Activated CD8-positive, alpha-beta memory T cell treated with anti-CD3 and anti-CD28 coated beads for 1 hour (primary cell): ENCODE measurements around the gene PYDC1.
"Not testable (repeated sequence)": the region's sequence is repeated elsewhere in the genome, so short reads cannot be mapped to it uniquely, and the experiment has no call there.

Source experiments
- DNase-seq, 2 donors: peaks; one replicate each; pipeline ENCODE4 v3.0.0-alpha.2; 2020; ENCODE audit warnings: low read depth in 1 of 2; ENCODE audit errors: extremely low read depth in 1 of 2

PYDC1 gene

GRCh38 chr16:31196324-31197088 is 20.4 kb downstream of the PYDC1 start:
- DNase-seq: no peak

- DNase-seq: not testable (repeated sequence)
These were observed 21.1 kb downstream of the PYDC1 start for GRCh38 chr16:31195861-31196260.

DNA sequence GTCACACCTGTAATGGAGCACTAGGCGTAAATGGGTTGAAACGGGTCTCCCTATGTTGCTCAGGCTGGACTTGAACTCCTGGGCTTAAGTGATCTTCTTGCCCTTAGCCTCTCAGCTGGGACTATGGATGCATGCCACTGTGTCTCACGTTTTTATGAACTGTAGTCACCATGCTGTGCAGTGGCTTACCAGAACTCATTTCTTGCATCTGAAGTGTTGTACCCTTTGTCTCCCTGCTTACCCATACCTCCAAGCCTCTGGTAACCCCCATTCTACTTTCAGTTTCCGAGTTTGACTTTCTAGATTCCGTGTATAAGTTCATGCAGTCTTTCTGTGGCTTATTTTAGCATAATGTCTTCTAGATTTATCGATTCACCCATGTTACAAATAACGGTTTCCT is 22.0 kb downstream of the PYDC1 start:
- DNase-seq: no peak

DNA sequence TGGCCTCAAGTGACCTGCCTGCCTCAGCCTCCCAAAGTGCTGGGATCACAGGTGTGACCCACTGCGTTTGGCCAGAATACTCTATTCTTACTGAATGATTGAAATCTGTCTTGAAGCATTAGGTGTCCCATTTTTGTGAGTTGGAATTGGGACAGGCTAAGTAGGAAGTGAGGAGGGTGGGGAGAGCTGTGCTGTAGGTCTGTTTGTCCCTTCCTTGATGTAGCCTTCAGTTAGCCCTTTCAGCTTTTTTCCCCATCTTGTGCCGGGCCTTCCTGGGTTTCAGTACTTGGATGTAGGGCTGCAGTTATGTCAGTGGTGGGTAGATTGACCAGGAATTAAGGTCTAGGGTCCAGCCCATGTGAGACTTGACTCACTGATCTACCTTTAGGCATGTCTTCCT is 23.1 kb downstream of the PYDC1 start:
- no peak for DNase-seq

GRCh38 chr16:31192856-31193642 is 23.9 kb downstream of the PYDC1 start:
- DNase-seq: no peak

- no peak for DNase-seq
These were observed 25.1 kb downstream of the PYDC1 start for GRCh38 chr16:31191697-31192428.

DNA sequence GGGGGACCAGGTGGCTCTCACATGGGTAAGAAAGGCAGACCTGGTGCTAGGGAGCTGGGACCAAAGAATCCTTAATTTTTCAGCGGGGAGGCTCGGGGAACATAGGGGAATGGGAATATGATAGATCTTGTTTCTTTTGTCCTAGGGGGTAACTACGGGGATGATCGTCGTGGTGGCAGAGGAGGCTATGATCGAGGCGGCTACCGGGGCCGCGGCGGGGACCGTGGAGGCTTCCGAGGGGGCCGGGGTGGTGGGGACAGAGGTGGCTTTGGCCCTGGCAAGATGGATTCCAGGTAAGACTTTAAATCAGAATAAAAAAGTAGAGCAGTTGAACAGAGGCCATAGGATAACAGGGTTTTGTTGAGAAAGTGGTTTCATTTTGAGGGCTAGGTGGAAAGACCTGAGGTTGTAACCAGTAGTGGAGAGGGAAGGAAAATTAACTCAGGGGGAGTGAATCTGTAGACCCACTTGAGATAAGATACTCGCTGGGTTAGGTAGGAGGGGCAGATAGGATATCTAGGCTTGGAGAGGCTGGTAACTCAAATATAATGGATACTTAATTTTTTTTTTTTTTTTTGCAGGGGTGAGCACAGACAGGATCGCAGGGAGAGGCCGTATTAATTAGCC is 26.0 kb downstream of the PYDC1 start:
- no peak for DNase-seq

DNA sequence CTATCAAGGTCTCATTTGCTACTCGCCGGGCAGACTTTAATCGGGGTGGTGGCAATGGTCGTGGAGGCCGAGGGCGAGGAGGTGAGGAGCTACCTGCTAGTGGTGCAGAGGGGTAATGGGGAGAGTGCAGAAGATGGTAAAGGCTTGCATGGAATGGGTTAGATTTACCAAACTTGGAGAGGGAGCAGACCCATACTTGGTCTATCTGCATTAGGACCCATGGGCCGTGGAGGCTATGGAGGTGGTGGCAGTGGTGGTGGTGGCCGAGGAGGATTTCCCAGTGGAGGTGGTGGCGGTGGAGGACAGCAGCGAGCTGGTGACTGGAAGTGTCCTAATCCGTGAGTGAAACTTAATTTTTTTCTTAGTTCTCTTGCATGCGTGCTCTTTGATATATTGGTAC is 26.9 kb downstream of the PYDC1 start:
- DNase-seq: no peak

GRCh38 chr16:31189412-31189778 is 27.5 kb downstream of the PYDC1 start:
- DNase-seq: no peak

DNA sequence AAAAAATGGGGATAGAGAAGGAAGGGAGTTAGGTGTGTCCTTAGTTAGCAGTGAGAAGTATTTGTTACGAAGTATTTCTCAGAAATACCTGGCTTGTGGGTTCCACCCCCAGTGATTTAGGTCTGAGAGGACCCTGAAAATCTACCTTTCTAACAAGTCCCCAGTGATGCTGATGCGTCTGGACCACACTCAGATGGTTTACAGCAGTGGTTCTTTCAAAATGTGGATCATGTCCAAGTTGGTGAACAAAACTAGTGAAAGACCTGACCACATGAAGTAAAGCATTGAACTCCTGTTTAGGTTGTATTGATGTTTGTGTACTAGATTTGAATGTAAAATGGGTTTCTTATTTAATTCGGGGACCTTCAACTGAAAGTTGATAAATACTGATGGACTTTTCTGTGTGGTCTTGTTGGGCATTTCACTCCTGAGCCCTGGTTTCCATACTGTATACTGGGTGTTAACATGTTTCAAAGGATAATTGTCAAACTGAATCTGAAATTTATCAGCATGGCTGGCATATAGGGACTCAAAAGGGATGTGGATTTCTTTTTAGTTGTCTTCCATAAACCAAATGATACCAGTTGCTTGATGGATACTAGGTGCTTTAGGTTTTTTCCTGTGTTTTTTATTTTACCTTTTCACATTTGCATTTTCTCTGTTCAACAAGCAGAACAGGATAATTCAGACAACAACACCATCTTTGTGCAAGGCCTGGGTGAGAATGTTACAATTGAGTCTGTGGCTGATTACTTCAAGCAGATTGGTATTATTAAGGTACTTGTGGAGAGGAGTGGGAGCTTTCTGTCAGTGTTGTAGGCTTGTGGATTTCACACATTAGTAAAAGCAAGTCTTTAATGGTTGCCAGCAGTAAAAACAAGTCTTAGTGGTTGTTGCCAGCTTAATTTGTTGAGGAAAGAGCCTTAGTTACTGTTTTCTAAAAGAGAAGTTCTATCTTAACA is 28.2 kb downstream of the PYDC1 start:
- DNase-seq: no peak

DNA sequence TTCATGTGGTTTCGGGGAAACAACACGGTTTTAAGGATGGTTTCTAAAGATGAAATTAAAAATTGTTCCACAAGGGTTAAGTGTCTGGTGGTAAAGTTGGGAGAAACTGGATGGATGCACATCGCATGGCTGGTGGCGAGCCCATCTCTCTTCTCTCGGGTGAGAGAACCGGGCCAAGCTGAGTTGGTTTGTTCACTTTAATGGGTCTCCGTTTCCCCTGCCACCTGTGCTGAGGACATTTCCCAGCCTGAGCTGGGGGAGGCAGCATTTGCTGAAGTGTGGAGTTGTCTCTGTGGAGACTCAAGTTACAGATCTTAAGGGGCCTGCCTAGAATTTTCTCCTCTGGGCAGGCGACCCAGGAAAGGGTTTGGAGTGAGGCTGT is 29.1 kb downstream of the PYDC1 start:
- DNase-seq: no peak

DNA sequence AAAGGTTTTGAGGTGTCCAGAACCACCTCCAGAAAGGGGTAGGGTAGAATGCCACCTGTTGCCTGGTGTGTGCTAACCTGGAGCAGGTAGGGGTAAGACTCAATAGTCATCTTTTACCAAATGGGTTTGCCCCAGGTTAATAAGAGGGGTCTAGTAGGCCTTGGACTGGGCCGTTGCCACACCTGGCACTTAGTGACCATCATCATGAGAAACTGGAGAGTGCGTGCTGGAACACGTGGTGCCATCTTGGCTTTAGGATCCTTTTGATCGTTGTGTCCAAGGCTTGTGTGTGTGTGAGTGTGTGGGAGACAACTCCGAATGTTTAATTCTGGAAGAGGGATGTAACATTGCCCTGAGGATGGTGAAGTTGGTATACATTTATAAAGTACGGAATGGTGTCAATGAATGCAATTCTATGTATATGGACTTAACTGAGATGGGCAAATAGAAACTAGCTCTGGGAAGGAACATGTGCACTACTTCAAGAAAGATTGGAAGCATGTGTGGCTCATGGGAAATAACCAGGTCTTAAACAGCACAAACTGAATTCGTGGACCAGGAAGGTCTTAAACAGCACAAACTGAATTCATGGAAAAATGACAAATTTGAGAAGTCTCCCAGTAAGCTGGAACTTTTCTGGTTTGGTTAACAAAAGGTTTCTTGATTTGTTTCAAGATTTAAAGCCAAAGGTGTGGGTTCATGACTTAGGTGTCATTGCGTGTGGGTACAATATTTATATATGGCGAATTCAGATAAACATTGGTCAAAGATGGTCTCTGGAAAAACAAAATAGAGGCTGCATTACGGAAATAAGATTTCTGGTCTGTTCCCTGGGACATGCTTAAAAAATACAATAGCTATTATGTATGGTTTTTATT is 29.8 kb downstream of the PYDC1 start:
- DNase-seq: no peak

GRCh38 chr16:31186176-31186575 is 30.8 kb downstream of the PYDC1 start:
- DNase-seq: no peak

DNA sequence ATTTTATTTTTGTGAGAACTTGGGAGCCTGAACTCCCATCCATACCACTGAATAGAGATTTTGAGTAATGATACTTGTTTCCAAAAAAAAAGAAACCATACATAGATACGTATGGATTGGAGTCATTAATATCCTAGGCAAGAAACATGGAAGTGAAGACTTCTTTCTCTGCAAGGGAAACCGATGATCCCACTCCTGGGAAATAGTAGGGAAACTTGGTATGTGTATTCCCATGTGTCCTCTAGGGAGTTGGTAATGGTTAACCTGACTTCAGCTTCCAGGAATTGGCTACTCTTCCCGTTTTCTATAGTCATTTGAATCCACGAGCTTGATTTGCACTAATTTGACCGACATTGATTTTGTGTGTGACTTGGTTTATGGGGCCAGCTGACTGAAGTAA is 31.6 kb downstream of the PYDC1 start:
- DNase-seq: no peak

DNA sequence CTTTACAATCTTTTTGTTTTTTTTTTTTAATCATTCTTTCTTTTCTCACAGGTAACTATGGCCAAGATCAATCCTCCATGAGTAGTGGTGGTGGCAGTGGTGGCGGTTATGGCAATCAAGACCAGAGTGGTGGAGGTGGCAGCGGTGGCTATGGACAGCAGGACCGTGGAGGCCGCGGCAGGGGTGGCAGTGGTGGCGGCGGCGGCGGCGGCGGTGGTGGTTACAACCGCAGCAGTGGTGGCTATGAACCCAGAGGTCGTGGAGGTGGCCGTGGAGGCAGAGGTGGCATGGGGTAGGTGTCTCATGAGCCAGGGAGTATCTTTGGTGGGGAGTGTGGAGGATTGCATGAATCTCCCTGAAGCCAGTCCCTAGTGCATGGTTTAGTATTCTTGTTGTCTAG is 32.0 kb downstream of the PYDC1 start:
- no peak for DNase-seq

DNA sequence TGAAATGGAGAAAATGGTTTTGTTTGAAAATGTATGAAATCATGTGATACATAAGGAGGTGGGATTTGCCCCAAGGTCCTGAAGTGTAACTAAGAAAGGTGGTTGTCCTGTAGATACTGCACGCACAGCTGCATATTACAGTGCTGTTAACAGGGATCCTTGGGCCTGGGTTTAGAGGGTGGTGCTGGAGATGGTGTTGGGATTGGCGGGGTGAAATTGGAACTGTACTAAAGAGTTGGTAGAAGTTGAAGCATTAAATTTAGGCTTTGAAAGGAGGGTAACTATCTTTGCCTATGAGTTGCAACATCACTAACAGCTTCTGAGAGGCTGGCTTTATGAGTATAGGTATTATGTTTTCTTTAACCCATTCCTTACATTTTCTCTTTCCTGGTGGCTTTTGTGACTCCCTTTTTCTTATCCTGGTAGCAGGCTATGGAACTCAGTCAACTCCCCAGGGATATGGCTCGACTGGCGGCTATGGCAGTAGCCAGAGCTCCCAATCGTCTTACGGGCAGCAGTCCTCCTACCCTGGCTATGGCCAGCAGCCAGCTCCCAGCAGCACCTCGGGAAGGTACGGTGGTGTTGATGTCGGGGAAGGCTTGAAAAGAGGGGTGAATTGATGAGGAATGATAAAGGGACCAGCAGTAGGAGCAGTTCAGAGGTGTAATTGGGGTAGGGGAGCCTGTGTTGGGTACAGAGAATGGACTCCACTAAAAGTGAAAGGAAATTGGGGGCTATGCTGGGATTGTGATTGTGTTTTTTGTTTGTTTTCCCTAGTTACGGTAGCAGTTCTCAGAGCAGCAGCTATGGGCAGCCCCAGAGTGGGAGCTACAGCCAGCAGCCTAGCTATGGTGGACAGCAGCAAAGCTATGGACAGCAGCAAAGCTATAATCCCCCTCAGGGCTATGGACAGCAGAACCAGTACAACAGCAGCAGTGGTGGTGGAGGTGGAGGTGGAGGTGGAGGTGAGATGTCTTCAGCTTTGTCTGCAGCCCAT is 33.2 kb downstream of the PYDC1 start:
- DNase-seq: no peak

GRCh38 chr16:31182391-31182790 is 34.5 kb downstream of the PYDC1 start:
- DNase-seq: no peak
